ENCODE data around the gene MAD2L2. TPM values are rescaled to one million over a fixed set of nuclear protein-coding genes. Genes with fewer than 3 reads are reported as not detected.

The MAD2L2 gene
- total RNA-seq, 1 experiment from 2014 or later = 84.8 TPM

- no peak for ATAC-seq
- in situ Hi-C loops (cut with HindIII; ENCODE audit: low pct_unique_long_range_greater_than_20kb, low sequenced_read_pairs) = no loop called here
- Histone ChIP-seq H3K27ac (ENCODE audit: low read length) (no peak overlapping the region), H3K4me1 (ENCODE audit: control insufficient read depth, insufficient read depth, low read length) (peaks cover 2% of the 10 kb centered on the region), H3K36me3 (ENCODE audit: control insufficient read depth, insufficient read depth, low read length) (no peaks in the 10 kb centered on the region), H3K9me3 (ENCODE audit: control insufficient read depth, insufficient read depth, low read depth, low read length) (no peaks in the 10 kb centered on the region), H3K4me3 (ENCODE audit: low read depth in 2 of 2, low read length in 2 of 2) (no peak overlapping the region), H3K27me3 (ENCODE audit: control insufficient read depth, insufficient read depth, low read length) (no peaks in the 10 kb centered on the region)
- ChIA-PET CTCF (no interaction called here), POLR2A (no interaction called here)
- no TSS peak for BruUV-seq (replicated peaks)
- DNase-seq (ENCODE audit: low read depth, low spot score) = no peak
- intact Hi-C loops (cut with micrococcal nuclease; ENCODE audit: unreplicated experiment) = no loop called here
- TF ChIP-seq REST (IDR thresholded peaks at IDR 0.05; ENCODE audit: insufficient read depth in 1 of 2, low read depth in 2 of 2, low read length in 1 of 2) (no peak), TCF7L2 (IDR thresholded peaks at IDR 0.05; ENCODE audit: low read depth, low read length) (no peak), CTCF (IDR thresholded peaks at IDR 0.05) (no peak), SIN3A (IDR thresholded peaks at IDR 0.05; ENCODE audit: borderline replicate concordance, insufficient read depth, low read depth, low read length) (no peak), POLR2AphosphoS5 (IDR thresholded peaks at IDR 0.05; ENCODE audit: low read depth, low read length) (no peak)
Measured at GRCh38 chr1:11701981-11702803, 21.2 kb upstream of the MAD2L2 start.

- CTCF ChIA-PET = no interaction called here
- POLR2A ChIA-PET = no interaction called here
- Histone ChIP-seq H3K4me3 (ENCODE audit: low read depth in 2 of 2, low read length in 2 of 2) (no peak overlapping the region), H3K36me3 (ENCODE audit: control insufficient read depth, insufficient read depth, low read length) (no peaks in the 10 kb centered on the region), H3K27me3 (ENCODE audit: control insufficient read depth, insufficient read depth, low read length) (no peaks in the 10 kb centered on the region), H3K9me3 (ENCODE audit: control insufficient read depth, insufficient read depth, low read depth, low read length) (no peaks in the 10 kb centered on the region), H3K27ac (ENCODE audit: low read length) (no peak overlapping the region), H3K4me1 (ENCODE audit: control insufficient read depth, insufficient read depth, low read length) (no peaks in the 10 kb centered on the region)
- BruUV-seq (replicated peaks) = no TSS peak
- in situ Hi-C loops (cut with HindIII; ENCODE audit: low pct_unique_long_range_greater_than_20kb, low sequenced_read_pairs) (no loop called here), intact Hi-C loops (cut with micrococcal nuclease; ENCODE audit: unreplicated experiment) (no loop called here)
- ATAC-seq = no peak
- no peak for DNase-seq (ENCODE audit: low read depth, low spot score)
- TF ChIP-seq POLR2AphosphoS5 (IDR thresholded peaks at IDR 0.05; ENCODE audit: low read depth, low read length) = no peak
- TF ChIP-seq SIN3A (IDR thresholded peaks at IDR 0.05; ENCODE audit: borderline replicate concordance, insufficient read depth, low read depth, low read length) = no peak
- no peak for TF ChIP-seq TCF7L2 (IDR thresholded peaks at IDR 0.05; ENCODE audit: low read depth, low read length)
- TF ChIP-seq REST (IDR thresholded peaks at IDR 0.05; ENCODE audit: insufficient read depth in 1 of 2, low read depth in 2 of 2, low read length in 1 of 2) = no peak
- no peak for TF ChIP-seq CTCF (IDR thresholded peaks at IDR 0.05)
Measured at GRCh38 chr1:11701551-11701961, 20.6 kb upstream of the MAD2L2 start.

Data from Panc1 (cell line).